Measurements from ENCODE around the gene OARD1.

Gene OARD1

DNA sequence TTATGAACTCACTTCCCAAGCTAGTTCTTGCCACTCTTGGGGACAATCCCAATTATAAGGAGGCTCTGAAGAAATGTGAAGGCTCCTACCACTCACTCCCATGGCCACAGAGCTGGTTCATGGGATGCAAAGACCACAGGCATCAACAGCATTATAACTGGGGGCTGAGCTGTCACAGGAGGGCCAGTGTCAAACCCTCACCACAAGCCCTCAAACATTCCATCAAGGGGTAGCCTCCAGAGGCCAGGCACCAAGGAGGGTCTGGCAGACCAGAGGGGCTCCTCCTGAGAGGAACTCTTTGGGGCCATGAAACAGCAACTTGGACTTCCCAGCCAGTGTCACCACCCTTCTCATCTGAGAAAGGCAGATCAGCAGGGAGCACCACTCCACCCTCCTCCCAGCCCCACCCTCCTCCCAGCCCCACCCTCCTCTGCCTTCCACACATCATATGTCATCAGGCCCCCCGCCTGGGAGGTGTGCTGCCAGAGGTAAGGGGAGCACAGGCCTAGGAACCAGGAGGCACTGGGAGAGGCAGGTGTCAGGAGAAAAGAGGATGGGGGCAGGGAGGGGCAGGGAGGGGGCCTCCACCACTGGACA is 31.1 kb downstream of the OARD1 start:
- Histone ChIP-seq H3K79me1 (replicated peaks; ENCODE audit: low read length, poor library complexity, severe bottlenecking) (no peaks in the 10 kb centered on the region), H2BK12ac (ENCODE audit: low read length in 2 of 2) (no peak overlapping the region), H3K9me3 (ENCODE audit: control insufficient read depth, low read length) (no peaks in the 10 kb centered on the region), H3K4me1 (ENCODE audit: control insufficient read depth, insufficient read depth, low read depth, low read length) (peaks cover 37% of the 10 kb centered on the region), H3K18ac (ENCODE audit: low read depth in 1 of 2, low read length in 2 of 2) (no peak overlapping the region), H2BK15ac (ENCODE audit: low read depth, poor library complexity, severe bottlenecking) (no peak overlapping the region), H4K8ac (ENCODE audit: low read length) (no peak overlapping the region), H3K23ac (ENCODE audit: low read length in 2 of 2) (no peak overlapping the region), H2AK5ac (ENCODE audit: low read length, severe bottlenecking) (peak overlapping the region; percentile 90), H2BK120ac (ENCODE audit: low read depth, low read length) (no peak overlapping the region), H3K27ac (ENCODE audit: low read length, poor library complexity, severe bottlenecking) (peak overlapping the region; percentile 93), H2AFZ (ENCODE audit: low read depth, low read length) (no peak overlapping the region), H3K4ac (ENCODE audit: low read depth in 1 of 2, low read length in 2 of 2) (no peak overlapping the region), H3K14ac (ENCODE audit: low read length in 2 of 2) (no peak overlapping the region), H4K91ac (ENCODE audit: low read length) (no peak overlapping the region), H3K36me3 (ENCODE audit: control insufficient read depth in 1 of 2, insufficient read depth in 2 of 2, low read depth in 1 of 2, low read length in 2 of 2) (no peaks in the 10 kb centered on the region), H3K9ac (ENCODE audit: low read length) (no peak overlapping the region), H3K27me3 (ENCODE audit: control insufficient read depth in 1 of 2, insufficient read depth in 1 of 2, low read length in 2 of 2) (peaks cover 0 to 12% of the 10 kb centered on the region in 2 experiments), H2BK5ac (ENCODE audit: low read depth, low read length, poor library complexity, severe bottlenecking) (peak overlapping the region; percentile 21), H3K4me3 (ENCODE audit: insufficient read depth in 1 of 2, low read depth in 1 of 2, low read length in 2 of 2) (no peak overlapping the region), H3K4me2 (ENCODE audit: low read length, poor library complexity, severe bottlenecking) (no peak overlapping the region)
- 100% methylated on average over 1 of the region's 1 CpG for WGBS
- no peak for DNase-seq

DNA sequence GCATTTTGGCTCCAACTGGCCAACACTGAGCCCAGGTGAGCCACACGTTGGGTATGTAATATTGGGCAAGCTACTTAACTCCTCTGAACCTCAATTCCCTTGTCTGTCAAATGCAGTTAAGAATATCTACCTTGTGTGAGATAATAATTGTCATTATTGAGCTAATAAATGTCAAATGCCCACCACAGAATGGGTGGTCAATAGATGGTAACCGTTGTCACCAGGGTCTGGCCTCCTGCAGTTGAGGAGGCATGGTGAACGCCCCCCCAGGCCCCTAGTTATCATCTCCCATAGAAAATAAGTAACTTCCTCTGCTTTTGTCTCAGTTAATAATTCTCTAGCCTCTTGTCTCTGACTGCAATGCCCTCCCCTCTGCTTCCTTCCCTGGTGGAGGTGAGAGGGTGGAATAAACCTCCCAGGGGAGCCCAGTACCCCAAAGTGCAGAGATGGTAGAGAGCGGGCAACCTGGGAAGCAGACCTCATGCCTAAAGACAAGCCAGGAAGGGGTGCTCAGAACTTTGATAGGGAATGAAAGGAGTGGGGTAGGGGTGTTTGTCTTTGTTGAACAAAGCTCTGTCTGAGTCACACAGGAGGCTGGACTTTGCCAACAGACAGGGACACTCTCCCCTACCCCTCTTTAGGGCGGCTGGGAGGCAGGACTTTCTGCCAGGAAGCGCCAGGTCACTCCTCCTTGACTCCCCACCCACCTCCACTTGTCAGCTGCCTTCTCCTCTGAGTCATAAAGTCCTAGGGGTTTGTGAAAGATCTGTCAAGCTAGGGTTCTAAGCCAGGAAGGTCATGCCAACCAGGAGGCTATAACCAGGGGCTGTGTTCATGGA is 31.8 kb downstream of the OARD1 start:
- no peaks in the 10 kb centered on the region for H3K36me3 ChIP-seq (ENCODE audit: control insufficient read depth in 1 of 2, insufficient read depth in 2 of 2, low read depth in 1 of 2, low read length in 2 of 2)
- H3K23ac ChIP-seq (ENCODE audit: low read length in 2 of 2): no peak overlapping the region
- H4K8ac ChIP-seq (ENCODE audit: low read length): no peak overlapping the region
- no peak overlapping the region for H3K18ac ChIP-seq (ENCODE audit: low read depth in 1 of 2, low read length in 2 of 2)
- DNase-seq: peak; percentile 27
- H3K4ac ChIP-seq (ENCODE audit: low read depth in 1 of 2, low read length in 2 of 2): no peak overlapping the region
- no peak overlapping the region for H2AFZ ChIP-seq (ENCODE audit: low read depth, low read length)
- H2BK15ac ChIP-seq (ENCODE audit: low read depth, poor library complexity, severe bottlenecking): no peak overlapping the region
- H3K27me3 ChIP-seq (ENCODE audit: control insufficient read depth in 1 of 2, insufficient read depth in 1 of 2, low read length in 2 of 2): peaks cover 0 to 12% of the 10 kb centered on the region in 2 experiments
- H3K4me3 ChIP-seq (ENCODE audit: insufficient read depth in 1 of 2, low read depth in 1 of 2, low read length in 2 of 2): no peak overlapping the region
- H2BK5ac ChIP-seq (ENCODE audit: low read depth, low read length, poor library complexity, severe bottlenecking): peak overlapping the region; percentile 51
- peak overlapping the region; percentile 93 for H3K27ac ChIP-seq (ENCODE audit: low read length, poor library complexity, severe bottlenecking)
- no peak overlapping the region for H3K14ac ChIP-seq (ENCODE audit: low read length in 2 of 2)
- peaks cover 35% of the 10 kb centered on the region for H3K4me1 ChIP-seq (ENCODE audit: control insufficient read depth, insufficient read depth, low read depth, low read length)
- H2AK5ac ChIP-seq (ENCODE audit: low read length, severe bottlenecking): peak overlapping the region; percentile 95
- H2BK120ac ChIP-seq (ENCODE audit: low read depth, low read length): no peak overlapping the region
- no peak overlapping the region for H2BK12ac ChIP-seq (ENCODE audit: low read length in 2 of 2)
- WGBS: 69% methylated on average over 5 of the region's 6 CpGs
- no peak overlapping the region for H4K91ac ChIP-seq (ENCODE audit: low read length)
- H3K9ac ChIP-seq (ENCODE audit: low read length): no peak overlapping the region
- H3K4me2 ChIP-seq (ENCODE audit: low read length, poor library complexity, severe bottlenecking): peak overlapping the region; percentile 23
- no peaks in the 10 kb centered on the region for H3K9me3 ChIP-seq (ENCODE audit: control insufficient read depth, low read length)
- H3K79me1 ChIP-seq (replicated peaks; ENCODE audit: low read length, poor library complexity, severe bottlenecking): no peaks in the 10 kb centered on the region

- Histone ChIP-seq H4K8ac (ENCODE audit: low read length) (no peak within 1 kb of the TSS), H2AFZ (ENCODE audit: low read depth, low read length) (no peak within 1 kb of the TSS), H3K9ac (ENCODE audit: low read length) (no peak within 1 kb of the TSS), H3K79me1 (replicated peaks; ENCODE audit: low read length, poor library complexity, severe bottlenecking) (no peaks in the 10 kb centered on the region), H2BK5ac (ENCODE audit: low read depth, low read length, poor library complexity, severe bottlenecking) (peak within 1 kb of the TSS; percentile 1), H2BK12ac (ENCODE audit: low read length in 2 of 2) (no peak within 1 kb of the TSS), H2AK5ac (ENCODE audit: low read length, severe bottlenecking) (peak within 1 kb of the TSS; percentile 95), H3K27ac (ENCODE audit: low read length, poor library complexity, severe bottlenecking) (peak within 1 kb of the TSS; percentile 93), H2BK15ac (ENCODE audit: low read depth, poor library complexity, severe bottlenecking) (no peak within 1 kb of the TSS), H3K14ac (ENCODE audit: low read length in 2 of 2) (no peak within 1 kb of the TSS), H3K4me1 (ENCODE audit: control insufficient read depth, insufficient read depth, low read depth, low read length) (peaks cover 35% of the 10 kb centered on the region), H4K91ac (ENCODE audit: low read length) (no peak within 1 kb of the TSS), H3K27me3 (ENCODE audit: control insufficient read depth in 1 of 2, insufficient read depth in 1 of 2, low read length in 2 of 2) (peaks cover 0 to 17% of the 10 kb centered on the region in 2 experiments), H3K9me3 (ENCODE audit: control insufficient read depth, low read length) (no peaks in the 10 kb centered on the region), H3K4me3 (ENCODE audit: insufficient read depth in 1 of 2, low read depth in 1 of 2, low read length in 2 of 2) (no peak within 1 kb of the TSS), H3K36me3 (ENCODE audit: control insufficient read depth in 1 of 2, insufficient read depth in 2 of 2, low read depth in 1 of 2, low read length in 2 of 2) (no peaks in the 10 kb centered on the region), H3K4ac (ENCODE audit: low read depth in 1 of 2, low read length in 2 of 2) (no peak within 1 kb of the TSS), H3K18ac (ENCODE audit: low read depth in 1 of 2, low read length in 2 of 2) (no peak within 1 kb of the TSS), H2BK120ac (ENCODE audit: low read depth, low read length) (no peak within 1 kb of the TSS), H3K4me2 (ENCODE audit: low read length, poor library complexity, severe bottlenecking) (no peak within 1 kb of the TSS), H3K23ac (ENCODE audit: low read length in 2 of 2) (no peak within 1 kb of the TSS)
- DNase-seq: peak; percentile 23
- WGBS: 76% methylated on average over 10 of the region's 10 CpGs
Observed at GRCh38 chr6:41039060-41039998, 32.8 kb downstream of the OARD1 start, which contains the start of gene UNC5CL. Gene UNC5CL (minus strand): TSS chr6:41039221. CDS start chr6:41035074, 4,147 bp downstream.
